OCI-LY1 (cell line): ENCODE results near the gene RNF150.

Source experiments
- H2AFZ ChIP-seq: fragments of 200-600 bp; sonication (generic), shearing (Covaris generic); 2 replicates; pipeline ENCODE4 v1.6.0; 2014; ENCODE audit warnings: antibody characterized with exemption, mild to moderate bottlenecking, low read length
- H3F3A ChIP-seq: fragments of 200-600 bp; sonication (generic), shearing (Covaris generic); 2 replicates; pipeline ENCODE4 v1.6.0; 2014; ENCODE audit warnings: mild to moderate bottlenecking, antibody characterized with exemption, low read length, moderate library complexity; ENCODE audit not compliant: insufficient read depth
- H3K27ac ChIP-seq: fragments of 200-600 bp; sonication (generic); 2 replicates; pipeline ENCODE4 v1.5.1; 2014; ENCODE audit warnings: low read length, mixed run types, mild to moderate bottlenecking, low read depth; ENCODE audit not compliant: poor library complexity, severe bottlenecking
- H3K27me3 ChIP-seq: fragments of 200-600 bp; sonication (generic); 2 replicates; pipeline ENCODE4 v1.6.0; 2014; ENCODE audit warnings: antibody characterized with exemption, mild to moderate bottlenecking, low read length, moderate library complexity; ENCODE audit not compliant: insufficient read depth
- H3K36me3 ChIP-seq: fragments of 200-600 bp; sonication (generic); 2 replicates; pipeline ENCODE4 v1.6.1; 2014; ENCODE audit warnings: mild to moderate bottlenecking, antibody characterized with exemption, low read length, moderate library complexity, mixed read lengths; ENCODE audit not compliant: insufficient read depth
- H3K4me1 ChIP-seq: fragments of 200-600 bp; sonication (generic); 2 replicates; pipeline ENCODE4 v1.5.1; 2014; ENCODE audit warnings: mild to moderate bottlenecking, low read length, moderate library complexity; ENCODE audit not compliant: insufficient read depth, severe bottlenecking
- H3K4me2 ChIP-seq: fragments of 200-600 bp; sonication (generic), shearing (Covaris generic); 2 replicates; pipeline ENCODE4 v1.6.1; 2014; ENCODE audit warnings: low read length
- H3K4me3 ChIP-seq: fragments of 200-600 bp; sonication (generic); 2 replicates; pipeline ENCODE4 v1.5.1; 2014; ENCODE audit warnings: low read length, low read depth, mild to moderate bottlenecking, mixed read lengths; ENCODE audit not compliant: poor library complexity, severe bottlenecking
- H3K79me2 ChIP-seq: fragments of 200-600 bp; shearing (Covaris generic); 2 replicates; pipeline ENCODE4 v1.6.1; 2016; ENCODE audit warnings: mixed run types, low read length, mixed read lengths; ENCODE audit not compliant: insufficient read depth
- H3K9ac ChIP-seq: fragments of 200-600 bp; sonication (generic), shearing (Covaris generic); 2 replicates; pipeline ENCODE4 v1.6.1; 2014; ENCODE audit warnings: mild to moderate bottlenecking, low read length, mixed read lengths
- H3K9me2 ChIP-seq: fragments of 200-600 bp; sonication (generic), shearing (Covaris generic); 2 replicates; pipeline ENCODE4 v1.6.1; 2014; ENCODE audit warnings: low read depth, mild to moderate bottlenecking, low read length, mixed read lengths
- H3K9me3 ChIP-seq: fragments of 200-600 bp; shearing (Covaris generic); 2 replicates; pipeline ENCODE4 v1.6.1; 2014; ENCODE audit warnings: low read length, mixed read lengths
- H4K20me1 ChIP-seq: fragments of 200-600 bp; sonication (generic), shearing (Covaris generic); 2 replicates; pipeline ENCODE4 v1.6.0; 2016; ENCODE audit warnings: mild to moderate bottlenecking, low read length; ENCODE audit not compliant: insufficient read depth
- CTCF ChIP-seq: fragments of 200-600 bp; sonication (generic), shearing (Covaris generic); IDR thresholded peaks from 2 replicates; pipeline ENCODE4 v1.5.1; 2017; ENCODE audit warnings: mild to moderate bottlenecking, antibody characterized with exemption, low read length, moderate library complexity, mixed read lengths
- EZH2 ChIP-seq: fragments of 200-600 bp; sonication (generic), shearing (Covaris generic); IDR thresholded peaks from 2 replicates; pipeline ENCODE4 v1.8.0; 2017; ENCODE audit warnings: borderline replicate concordance, mixed run types, mild to moderate bottlenecking, antibody characterized with exemption, low read length, moderate library complexity, mixed read lengths

Gene RNF150

GRCh38 chr4:141011901-141012315 is 121.4 kb downstream of the RNF150 start:
- Histone ChIP-seq H3K27ac (no peak overlapping the region), H3K4me1 (no peaks in the 10 kb centered on the region), H3K79me2 (no peaks in the 10 kb centered on the region), H3K27me3 (no peaks in the 10 kb centered on the region), H3F3A (no peaks in the 10 kb centered on the region), H3K4me3 (no peak overlapping the region), H3K9ac (no peak overlapping the region), H3K9me2 (no peaks in the 10 kb centered on the region), H3K4me2 (no peak overlapping the region), H4K20me1 (no peaks in the 10 kb centered on the region), H3K36me3 (no peaks in the 10 kb centered on the region), H2AFZ (no peak overlapping the region), H3K9me3 (no peaks in the 10 kb centered on the region)
- TF ChIP-seq CTCF (no peak), EZH2 (no peak)

GRCh38 chr4:141009931-141010330 is 123.3 kb downstream of the RNF150 start:
- H2AFZ ChIP-seq = no peak overlapping the region
- H3F3A ChIP-seq = no peaks in the 10 kb centered on the region
- no peaks in the 10 kb centered on the region for H3K4me1 ChIP-seq
- no peak overlapping the region for H3K4me2 ChIP-seq
- no peaks in the 10 kb centered on the region for H4K20me1 ChIP-seq
- H3K27me3 ChIP-seq = no peaks in the 10 kb centered on the region
- no peak overlapping the region for H3K9ac ChIP-seq
- H3K9me3 ChIP-seq = no peaks in the 10 kb centered on the region
- no peak overlapping the region for H3K4me3 ChIP-seq
- no peak overlapping the region for H3K27ac ChIP-seq
- TF ChIP-seq CTCF (no peak), EZH2 (no peak)
- no peaks in the 10 kb centered on the region for H3K9me2 ChIP-seq
- no peaks in the 10 kb centered on the region for H3K36me3 ChIP-seq
- H3K79me2 ChIP-seq = no peaks in the 10 kb centered on the region

- TF ChIP-seq CTCF (no peak), EZH2 (no peak)
- Histone ChIP-seq H3K79me2 (no peaks in the 10 kb centered on the region), H4K20me1 (no peaks in the 10 kb centered on the region), H3F3A (no peaks in the 10 kb centered on the region), H3K9me3 (no peaks in the 10 kb centered on the region), H2AFZ (no peak overlapping the region), H3K4me1 (no peaks in the 10 kb centered on the region), H3K9ac (no peak overlapping the region), H3K4me2 (no peak overlapping the region), H3K4me3 (no peak overlapping the region), H3K27me3 (no peaks in the 10 kb centered on the region), H3K27ac (no peak overlapping the region), H3K9me2 (no peaks in the 10 kb centered on the region), H3K36me3 (no peaks in the 10 kb centered on the region)
These were observed 124.1 kb downstream of the RNF150 start for GRCh38 chr4:141009129-141009528.
